HepG2 (cell line): ENCODE measurements around the gene ZKSCAN8. TPM values are rescaled to one million over a fixed set of nuclear protein-coding genes. Genes with fewer than 3 reads are reported as not detected.

Experiments
- AGO2 ChIP-seq: fragments of 200-400 bp; formaldehyde crosslinking; optimal IDR thresholded peaks from 2 replicates; pipeline ENCODE3; 2017; ENCODE audit warnings: mild to moderate bottlenecking, low read depth, low read length, moderate library complexity
- FOXP4 ChIP-seq: sonication (generic); formaldehyde crosslinking; IDR thresholded peaks from 2 replicates; pipeline ENCODE4 v1.4.0; 2020; ENCODE audit warnings: missing genetic modification reagents
- GMEB1 ChIP-seq: sonication (generic); formaldehyde crosslinking; IDR thresholded peaks from 2 replicates; pipeline ENCODE4 v1.5.1; 2020; ENCODE audit warnings: missing genetic modification reagents, mild to moderate bottlenecking, borderline replicate concordance
- GPBP1L1 ChIP-seq: sonication (generic); formaldehyde crosslinking; IDR thresholded peaks from 2 replicates; pipeline ENCODE4 v1.5.0; 2020; ENCODE audit warnings: mild to moderate bottlenecking, missing genetic modification reagents
- KLF9 ChIP-seq: IDR thresholded peaks from 2 replicates; pipeline ENCODE4 v1.6.1; 2016; ENCODE audit warnings: low read depth
- MAZ ChIP-seq, 2 experiments: sonication (generic) in 1 of 2; formaldehyde crosslinking in 1 of 2; IDR thresholded peaks; 2 replicates each; pipeline versions ENCODE4 v1.5.0 to v1.6.1; 2012 to 2020; ENCODE audit warnings: low read depth in 2 of 2, mild to moderate bottlenecking in 2 of 2, borderline replicate concordance in 1 of 2, improper control_type of control experiment in 1 of 2, low read length in 1 of 2, missing genetic modification reagents in 1 of 2, moderate library complexity in 1 of 2
- MEF2D ChIP-seq: sonication (generic); formaldehyde crosslinking; IDR thresholded peaks from 2 replicates; pipeline ENCODE4 v1.5.1; 2020; ENCODE audit warnings: mild to moderate bottlenecking, missing genetic modification reagents
- SMAD9 ChIP-seq: sonication (generic); formaldehyde crosslinking; IDR thresholded peaks from 2 replicates; pipeline ENCODE4 v1.5.1; 2020; ENCODE audit warnings: mild to moderate bottlenecking, missing genetic modification reagents
- ZFX ChIP-seq: sonication (generic); formaldehyde crosslinking; IDR thresholded peaks from 2 replicates; pipeline ENCODE4 v1.4.0; 2020; ENCODE audit warnings: mild to moderate bottlenecking, low read depth, missing genetic modification reagents, moderate library complexity
- ZNF317 ChIP-seq: sonication (generic); formaldehyde crosslinking; IDR thresholded peaks from 2 replicates; pipeline ENCODE4 v1.5.0; 2020; ENCODE audit warnings: mild to moderate bottlenecking, missing genetic modification reagents
- ZNF691 ChIP-seq: sonication (generic); formaldehyde crosslinking; IDR thresholded peaks from 2 replicates; pipeline ENCODE4 v1.4.0; 2020; ENCODE audit warnings: missing genetic modification reagents, low read depth, mild to moderate bottlenecking, borderline replicate concordance
- ZNF879 ChIP-seq: sonication (generic); formaldehyde crosslinking; IDR thresholded peaks from 2 replicates; pipeline ENCODE4 v1.8.1; 2023; ENCODE audit warnings: missing genetic modification reagents
- polyA plus RNA-seq, 8 experiments: library from polyadenylated mRNA; depleted of rRNA in 3 of 8; stranded (reverse) in 7 of 8; unstranded in 1 of 8; fragments of >200 nt; fragmentation: Illumina TruSeq in 4 of 8; extraction: Trizol in 4 of 8; gene quantifications; 2 replicates each; pipeline versions ENCODE4 v1.2.1 to v1.2.3, GENCODE V29; 2011 to 2016; ENCODE audit warnings: low read depth in 4 of 8, missing spikeins in 1 of 8, mixed read lengths in 1 of 8; ENCODE audit not compliant: insufficient read depth in 1 of 8
- total RNA-seq, 5 experiments: library from RNA; depleted of rRNA; stranded (reverse); fragments of >200 nt; fragmentation: Illumina TruSeq; extraction: Trizol; gene quantifications; 2 replicates each; pipeline ENCODE4 v1.2.3, GENCODE V29; 2016; ENCODE audit warnings: low read depth in 1 of 5
- TF ChIP-seq, protein P1 (sequence below), 2 experiments: IDR thresholded peaks; 2 replicates each; pipeline ENCODE4 v1.6.1; 2011 to 2012; ENCODE audit warnings: low read length in 2 of 2, borderline replicate concordance in 1 of 2, low read depth in 1 of 2, mild to moderate bottlenecking in 1 of 2, moderate library complexity in 1 of 2
- TF ChIP-seq, protein P2 (sequence below): sonication (generic); formaldehyde crosslinking; IDR thresholded peaks from 2 replicates; pipeline ENCODE4 v1.5.1; 2020; ENCODE audit warnings: mild to moderate bottlenecking, moderate library complexity, missing genetic modification reagents

ZKSCAN8 gene
- total and polyA plus RNA-seq, 2 of the 13 experiments (the other 11 are each of a cell fraction or from before 2014, with no cell fraction given) = 12.4 to 20.9 TPM

GRCh38 chr6:28141500-28142329 lies at the start of gene ZKSCAN8 (continued):
- TF ChIP-seq, protein P1, sequence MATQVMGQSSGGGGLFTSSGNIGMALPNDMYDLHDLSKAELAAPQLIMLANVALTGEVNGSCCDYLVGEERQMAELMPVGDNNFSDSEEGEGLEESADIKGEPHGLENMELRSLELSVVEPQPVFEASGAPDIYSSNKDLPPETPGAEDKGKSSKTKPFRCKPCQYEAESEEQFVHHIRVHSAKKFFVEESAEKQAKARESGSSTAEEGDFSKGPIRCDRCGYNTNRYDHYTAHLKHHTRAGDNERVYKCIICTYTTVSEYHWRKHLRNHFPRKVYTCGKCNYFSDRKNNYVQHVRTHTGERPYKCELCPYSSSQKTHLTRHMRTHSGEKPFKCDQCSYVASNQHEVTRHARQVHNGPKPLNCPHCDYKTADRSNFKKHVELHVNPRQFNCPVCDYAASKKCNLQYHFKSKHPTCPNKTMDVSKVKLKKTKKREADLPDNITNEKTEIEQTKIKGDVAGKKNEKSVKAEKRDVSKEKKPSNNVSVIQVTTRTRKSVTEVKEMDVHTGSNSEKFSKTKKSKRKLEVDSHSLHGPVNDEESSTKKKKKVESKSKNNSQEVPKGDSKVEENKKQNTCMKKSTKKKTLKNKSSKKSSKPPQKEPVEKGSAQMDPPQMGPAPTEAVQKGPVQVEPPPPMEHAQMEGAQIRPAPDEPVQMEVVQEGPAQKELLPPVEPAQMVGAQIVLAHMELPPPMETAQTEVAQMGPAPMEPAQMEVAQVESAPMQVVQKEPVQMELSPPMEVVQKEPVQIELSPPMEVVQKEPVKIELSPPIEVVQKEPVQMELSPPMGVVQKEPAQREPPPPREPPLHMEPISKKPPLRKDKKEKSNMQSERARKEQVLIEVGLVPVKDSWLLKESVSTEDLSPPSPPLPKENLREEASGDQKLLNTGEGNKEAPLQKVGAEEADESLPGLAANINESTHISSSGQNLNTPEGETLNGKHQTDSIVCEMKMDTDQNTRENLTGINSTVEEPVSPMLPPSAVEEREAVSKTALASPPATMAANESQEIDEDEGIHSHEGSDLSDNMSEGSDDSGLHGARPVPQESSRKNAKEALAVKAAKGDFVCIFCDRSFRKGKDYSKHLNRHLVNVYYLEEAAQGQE (IDR thresholded peaks at IDR 0.05; ENCODE audit: borderline replicate concordance in 1 of 2, low read depth in 1 of 2, low read length in 2 of 2) = peak in 1 of 2 experiments; percentile 47; a peak in 1 of 4 replicates
- TF ChIP-seq MAZ (IDR thresholded peaks at IDR 0.05; ENCODE audit: borderline replicate concordance, low read depth, low read length) = peak; percentile 55; the same call in 1 of the 2 replicates
- peak; percentile 91 for TF ChIP-seq MAZ (CRISPR knock-in tag; IDR thresholded peaks at IDR 0.05; ENCODE audit: low read depth)
- TF ChIP-seq GPBP1L1 (CRISPR knock-in tag) = no peak
- peak; percentile 99 for TF ChIP-seq ZNF691 (CRISPR knock-in tag)
- peak; percentile 80 for TF ChIP-seq AGO2
- peak; percentile 98 for TF ChIP-seq KLF9 (CRISPR knock-in tag)
- TF ChIP-seq MEF2D (CRISPR knock-in tag) = peak; percentile 93
- TF ChIP-seq GMEB1 (CRISPR knock-in tag) = peak; percentile 91
- TF ChIP-seq SMAD9 (CRISPR knock-in tag) = no peak; the same call in none of the 2 replicates
- peak; percentile 67; the same call in 1 of the 2 replicates for TF ChIP-seq FOXP4
- TF ChIP-seq, protein P2, sequence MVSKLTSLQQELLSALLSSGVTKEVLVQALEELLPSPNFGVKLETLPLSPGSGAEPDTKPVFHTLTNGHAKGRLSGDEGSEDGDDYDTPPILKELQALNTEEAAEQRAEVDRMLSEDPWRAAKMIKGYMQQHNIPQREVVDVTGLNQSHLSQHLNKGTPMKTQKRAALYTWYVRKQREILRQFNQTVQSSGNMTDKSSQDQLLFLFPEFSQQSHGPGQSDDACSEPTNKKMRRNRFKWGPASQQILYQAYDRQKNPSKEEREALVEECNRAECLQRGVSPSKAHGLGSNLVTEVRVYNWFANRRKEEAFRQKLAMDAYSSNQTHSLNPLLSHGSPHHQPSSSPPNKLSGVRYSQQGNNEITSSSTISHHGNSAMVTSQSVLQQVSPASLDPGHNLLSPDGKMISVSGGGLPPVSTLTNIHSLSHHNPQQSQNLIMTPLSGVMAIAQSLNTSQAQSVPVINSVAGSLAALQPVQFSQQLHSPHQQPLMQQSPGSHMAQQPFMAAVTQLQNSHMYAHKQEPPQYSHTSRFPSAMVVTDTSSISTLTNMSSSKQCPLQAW (CRISPR knock-in tag) = peak; percentile 94; the same call in 1 of the 2 replicates
- peak; percentile 86 for TF ChIP-seq ZNF317
- TF ChIP-seq ZFX (CRISPR knock-in tag) = peak; percentile 100
- peak; percentile 71; the same call in 1 of the 2 replicates for TF ChIP-seq ZNF879 (CRISPR knock-in tag)
